Stimulated activated CD8-positive, alpha-beta memory T cell treated with anti-CD3 and anti-CD28 coated beads, Interleukin-4, amount 100 ng/mL, for 4 hours (primary cell): ENCODE data around the gene LCLAT1.
A peak's percentile ranks its signal among the peaks of the same experiment; 100 is the strongest.
"Not testable (repeated sequence)": the region's sequence is repeated elsewhere in the genome, so short reads cannot be mapped to it uniquely, and the experiment has no call there.

Experiments used
- DNase-seq, 2 donors: peaks; one replicate each; pipeline ENCODE4 v3.0.0-alpha.2; 2020; ENCODE audit warnings: low read depth in 2 of 2, low spot score in 1 of 2

Gene LCLAT1

GRCh38 chr2:30583204-30583749 lies 136.2 kb downstream of the LCLAT1 start:
- no peak for DNase-seq

GRCh38 chr2:30584116-30584515 lies 137.1 kb downstream of the LCLAT1 start:
- no peak for DNase-seq

GRCh38 chr2:30588994-30589393 lies 141.9 kb downstream of the LCLAT1 start:
- no peak for DNase-seq

GRCh38 chr2:30590407-30590806 lies 143.4 kb downstream of the LCLAT1 start:
- DNase-seq, result no peak

- DNase-seq, result no peak
These were observed 144.1 kb downstream of the LCLAT1 start for GRCh38 chr2:30591186-30591585.

GRCh38 chr2:30601375-30601774 lies 154.3 kb downstream of the LCLAT1 start:
- DNase-seq, result no peak

GRCh38 chr2:30605197-30605596 lies 158.2 kb downstream of the LCLAT1 start:
- DNase-seq, result no peak

GRCh38 chr2:30608643-30609042 lies 161.6 kb downstream of the LCLAT1 start:
- DNase-seq, result no peak

- no peak for DNase-seq
These were observed 164.5 kb downstream of the LCLAT1 start for GRCh38 chr2:30611583-30611982.

GRCh38 chr2:30612371-30612770 lies 165.3 kb downstream of the LCLAT1 start:
- no peak for DNase-seq

GRCh38 chr2:30613001-30613400 lies 166.0 kb downstream of the LCLAT1 start:
- no peak for DNase-seq

GRCh38 chr2:30614227-30614626 lies 167.2 kb downstream of the LCLAT1 start:
- DNase-seq, result not testable (repeated sequence)

GRCh38 chr2:30615926-30616325 lies 168.9 kb downstream of the LCLAT1 start:
- no peak for DNase-seq

GRCh38 chr2:30620102-30620501 lies 173.1 kb downstream of the LCLAT1 start:
- no peak for DNase-seq

GRCh38 chr2:30621836-30622235 lies 174.8 kb downstream of the LCLAT1 start:
- no peak for DNase-seq

GRCh38 chr2:30622452-30622851 lies 175.4 kb downstream of the LCLAT1 start:
- DNase-seq, result peak in 1 of 2 donors; percentile 1

- no peak for DNase-seq
These were observed 178.2 kb downstream of the LCLAT1 start for GRCh38 chr2:30625276-30625675.

- DNase-seq, result no peak
These were observed 178.7 kb downstream of the LCLAT1 start for GRCh38 chr2:30625701-30626100.

- DNase-seq, result no peak
These were observed 179.4 kb downstream of the LCLAT1 start for GRCh38 chr2:30626397-30626796.

GRCh38 chr2:30627151-30627550 lies 180.1 kb downstream of the LCLAT1 start:
- no peak for DNase-seq

GRCh38 chr2:30628341-30628740 lies 181.3 kb downstream of the LCLAT1 start:
- DNase-seq, result no peak

GRCh38 chr2:30629866-30630265 lies 182.8 kb downstream of the LCLAT1 start:
- no peak for DNase-seq

- no peak for DNase-seq
These were observed 184.1 kb downstream of the LCLAT1 start for GRCh38 chr2:30631051-30631671.
